Measurements from ENCODE around the gene MAT1A.
"Not testable (repeated sequence)": the region's sequence is repeated elsewhere in the genome, so short reads cannot be mapped to it uniquely, and the experiment has no call there.

The MAT1A gene

DNA sequence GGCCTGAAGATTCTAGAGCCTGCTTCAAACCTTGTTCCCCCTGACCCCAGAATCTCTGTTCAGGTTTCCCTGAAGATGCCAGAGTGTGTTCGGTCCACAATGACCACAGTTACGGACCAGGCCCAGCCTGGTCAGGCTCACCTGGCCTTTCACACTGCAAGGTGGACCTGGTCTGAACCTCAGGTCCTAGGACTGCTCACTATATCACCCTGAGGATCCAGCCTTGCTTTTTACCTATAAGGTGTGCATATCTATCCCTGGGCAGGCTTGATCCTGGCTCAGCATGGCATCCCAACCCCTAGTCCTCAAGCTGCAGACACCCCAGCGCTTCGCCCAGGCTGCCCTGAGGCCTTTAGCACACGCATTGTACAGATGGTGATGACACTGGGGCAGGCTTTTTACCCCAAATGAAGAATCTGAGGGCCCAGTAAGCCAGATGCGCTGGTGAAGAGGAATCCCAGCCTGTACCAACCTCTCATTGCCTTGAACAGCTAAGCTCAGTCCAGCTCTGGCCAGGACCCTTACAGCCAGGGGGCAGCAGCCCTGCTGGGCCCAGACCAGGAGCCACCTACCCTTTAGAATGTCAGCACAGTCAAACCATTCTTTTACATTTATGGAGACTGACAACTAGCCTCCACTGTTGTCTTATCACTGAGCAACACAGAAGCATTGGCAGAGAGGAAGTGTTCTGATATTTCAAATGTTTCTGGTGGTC lies 28.0 kb downstream of the MAT1A start:
- Histone ChIP-seq H3K27me3 (no peaks in the 10 kb centered on the region), H3K4me3 (ENCODE audit: low read depth in 1 of 2, low read length in 1 of 2) (no peak overlapping the region), H3K4me1 (ENCODE audit: control insufficient read depth in 1 of 2, insufficient read depth in 1 of 2, low read depth in 1 of 2, low read length in 1 of 2) (peaks cover 9 to 13% of the 10 kb centered on the region in 2 experiments), H3K9me3 (no peaks in the 10 kb centered on the region), H3K36me3 (no peaks in the 10 kb centered on the region), H3K27ac (no peak overlapping the region)
- TF ChIP-seq, protein P1, sequence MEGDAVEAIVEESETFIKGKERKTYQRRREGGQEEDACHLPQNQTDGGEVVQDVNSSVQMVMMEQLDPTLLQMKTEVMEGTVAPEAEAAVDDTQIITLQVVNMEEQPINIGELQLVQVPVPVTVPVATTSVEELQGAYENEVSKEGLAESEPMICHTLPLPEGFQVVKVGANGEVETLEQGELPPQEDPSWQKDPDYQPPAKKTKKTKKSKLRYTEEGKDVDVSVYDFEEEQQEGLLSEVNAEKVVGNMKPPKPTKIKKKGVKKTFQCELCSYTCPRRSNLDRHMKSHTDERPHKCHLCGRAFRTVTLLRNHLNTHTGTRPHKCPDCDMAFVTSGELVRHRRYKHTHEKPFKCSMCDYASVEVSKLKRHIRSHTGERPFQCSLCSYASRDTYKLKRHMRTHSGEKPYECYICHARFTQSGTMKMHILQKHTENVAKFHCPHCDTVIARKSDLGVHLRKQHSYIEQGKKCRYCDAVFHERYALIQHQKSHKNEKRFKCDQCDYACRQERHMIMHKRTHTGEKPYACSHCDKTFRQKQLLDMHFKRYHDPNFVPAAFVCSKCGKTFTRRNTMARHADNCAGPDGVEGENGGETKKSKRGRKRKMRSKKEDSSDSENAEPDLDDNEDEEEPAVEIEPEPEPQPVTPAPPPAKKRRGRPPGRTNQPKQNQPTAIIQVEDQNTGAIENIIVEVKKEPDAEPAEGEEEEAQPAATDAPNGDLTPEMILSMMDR (IDR thresholded peaks at IDR 0.05), result no peak

DNA sequence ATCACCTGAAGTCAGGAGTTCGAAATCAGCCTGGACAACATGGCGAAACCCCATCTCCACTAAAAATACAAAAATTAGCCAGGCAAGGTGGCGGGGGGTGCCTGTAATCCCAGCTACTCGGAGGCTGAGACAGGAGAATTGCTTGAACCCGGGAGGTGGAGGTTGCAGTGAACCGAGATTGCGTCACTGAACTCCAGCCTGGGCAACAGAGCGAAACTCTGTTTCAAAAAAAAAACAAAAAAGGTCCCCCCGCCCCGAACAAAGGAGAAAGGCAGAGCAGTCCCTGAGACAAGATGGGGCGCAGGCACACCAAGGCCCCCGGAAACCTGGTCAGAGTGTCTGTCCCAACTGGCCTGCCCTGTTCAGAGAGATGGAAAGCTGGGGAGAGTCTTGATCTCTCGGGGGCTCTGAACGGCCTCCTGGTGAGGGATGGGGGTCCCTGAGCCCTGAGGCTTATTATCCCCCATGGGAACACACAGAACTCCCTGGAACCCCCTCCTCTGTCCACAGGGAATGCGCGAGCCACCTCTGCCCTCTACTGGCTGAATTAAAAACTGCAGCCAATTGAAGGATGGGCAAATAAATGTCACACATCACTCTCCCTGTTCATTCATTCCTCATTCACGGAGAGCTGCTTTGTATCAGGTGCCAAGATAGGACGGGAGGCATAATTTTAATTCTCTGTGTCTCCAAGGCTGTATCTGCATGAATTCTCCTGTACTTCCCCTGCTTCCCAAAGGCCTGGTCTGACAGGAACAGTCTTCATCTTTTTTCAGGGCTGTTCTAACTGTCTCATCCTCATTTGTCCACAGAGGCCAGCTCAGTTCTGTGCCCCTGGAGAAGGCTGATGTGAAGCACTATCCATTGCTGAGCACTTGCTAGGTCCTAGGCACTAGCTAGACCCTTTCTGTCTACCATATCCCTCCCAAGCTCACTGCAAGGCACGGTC lies 28.9 kb downstream of the MAT1A start:
- H3K36me3 ChIP-seq, result no peaks in the 10 kb centered on the region
- no peaks in the 10 kb centered on the region for H3K27me3 ChIP-seq
- H3K9me3 ChIP-seq, result no peaks in the 10 kb centered on the region
- H3K27ac ChIP-seq, result no peak overlapping the region
- peaks cover 18 to 20% of the 10 kb centered on the region in 2 experiments for H3K4me1 ChIP-seq (ENCODE audit: control insufficient read depth in 1 of 2, insufficient read depth in 1 of 2, low read depth in 1 of 2, low read length in 1 of 2)
- TF ChIP-seq, protein P1 (IDR thresholded peaks at IDR 0.05), result peak; percentile 80
- H3K4me3 ChIP-seq (ENCODE audit: low read depth in 1 of 2, low read length in 1 of 2), result no peak overlapping the region

DNA sequence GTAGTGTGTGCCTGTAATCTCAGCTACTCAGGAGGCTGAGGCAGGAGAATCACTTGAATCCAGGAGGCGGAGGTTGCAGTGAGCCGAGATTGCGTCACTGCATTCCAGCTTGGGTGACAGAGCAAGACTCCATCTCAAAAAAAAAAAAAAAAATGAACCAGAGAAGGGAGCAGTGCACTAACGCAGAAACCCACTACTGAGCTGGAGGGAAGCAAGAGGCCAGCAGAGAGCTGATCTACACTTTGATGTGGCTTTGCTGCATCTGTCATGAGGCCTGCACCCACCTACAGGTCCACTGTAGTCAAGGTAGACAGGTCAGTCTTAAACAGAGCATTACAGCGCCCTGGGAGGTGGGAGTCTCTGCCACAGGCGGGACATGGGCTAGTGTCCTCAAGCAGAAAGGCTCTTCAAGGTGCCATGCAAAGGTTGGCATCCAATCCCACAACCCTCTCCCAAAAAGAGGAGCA lies 30.0 kb downstream of the MAT1A start:
- Histone ChIP-seq H3K36me3 (no peaks in the 10 kb centered on the region), H3K27ac (no peak overlapping the region), H3K27me3 (no peaks in the 10 kb centered on the region), H3K9me3 (no peaks in the 10 kb centered on the region), H3K4me3 (ENCODE audit: low read depth in 1 of 2, low read length in 1 of 2) (no peak overlapping the region), H3K4me1 (ENCODE audit: control insufficient read depth in 1 of 2, insufficient read depth in 1 of 2, low read depth in 1 of 2, low read length in 1 of 2) (peaks cover 22 to 23% of the 10 kb centered on the region in 2 experiments)
- TF ChIP-seq, protein P1 (IDR thresholded peaks at IDR 0.05), result no peak

DNA sequence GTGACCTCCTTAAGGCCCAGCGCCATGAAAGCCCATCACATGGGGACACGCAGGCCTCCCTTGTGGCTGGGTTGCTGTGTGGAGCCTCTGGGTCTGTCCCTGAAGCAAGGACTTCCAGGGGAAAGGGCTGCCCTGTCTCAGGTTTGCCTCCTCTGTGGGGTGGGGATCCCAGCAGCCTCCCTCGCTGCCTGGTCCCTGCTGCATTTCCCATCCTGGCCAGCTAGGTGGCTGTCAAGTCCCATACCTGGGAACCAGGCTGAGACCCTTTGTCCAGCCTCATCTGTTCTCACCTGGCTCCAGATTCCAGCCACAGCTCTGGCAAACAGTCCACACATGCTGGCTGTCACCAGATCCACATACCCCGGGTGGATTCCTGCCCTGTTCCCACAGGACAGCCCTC lies 32.7 kb downstream of the MAT1A start:
- H3K36me3 ChIP-seq; H3K27me3 ChIP-seq; H3K9me3 ChIP-seq; H3K4me3 ChIP-seq (ENCODE audit: low read depth in 1 of 2, low read length in 1 of 2): not testable (repeated sequence)
- Histone ChIP-seq H3K4me1 (ENCODE audit: control insufficient read depth in 1 of 2, insufficient read depth in 1 of 2, low read depth in 1 of 2, low read length in 1 of 2) (peaks cover 47 to 48% of the 10 kb centered on the region in 2 experiments), H3K27ac (peak overlapping the region; percentile 25)

DNA sequence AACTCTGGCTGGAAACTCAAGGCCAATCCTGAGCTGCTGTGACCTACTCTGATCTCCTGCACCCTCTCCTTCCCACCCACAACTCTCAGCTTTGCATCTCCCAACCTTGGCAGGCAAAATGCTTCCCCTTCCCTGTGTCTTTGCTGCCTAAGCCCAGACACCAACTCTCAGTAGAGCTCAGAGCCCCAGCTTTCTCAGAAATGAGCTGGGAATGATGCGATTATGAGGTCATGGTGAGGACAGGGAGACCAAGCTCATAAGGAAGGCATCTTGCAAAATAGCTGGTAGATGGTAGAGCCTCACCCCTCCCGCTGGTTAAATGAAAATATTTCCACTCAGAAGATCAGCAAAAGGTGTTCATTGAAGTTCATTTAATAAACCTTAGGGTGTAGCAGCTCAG lies 34.7 kb downstream of the MAT1A start:
- peaks cover 43 to 52% of the 10 kb centered on the region in 2 experiments for H3K4me1 ChIP-seq (ENCODE audit: control insufficient read depth in 1 of 2, insufficient read depth in 1 of 2, low read depth in 1 of 2, low read length in 1 of 2)
- H3K36me3 ChIP-seq; H3K9me3 ChIP-seq; H3K4me3 ChIP-seq (ENCODE audit: low read depth in 1 of 2, low read length in 1 of 2); H3K27me3 ChIP-seq: not testable (repeated sequence)
- H3K27ac ChIP-seq, result peak overlapping the region; percentile 84

DNA sequence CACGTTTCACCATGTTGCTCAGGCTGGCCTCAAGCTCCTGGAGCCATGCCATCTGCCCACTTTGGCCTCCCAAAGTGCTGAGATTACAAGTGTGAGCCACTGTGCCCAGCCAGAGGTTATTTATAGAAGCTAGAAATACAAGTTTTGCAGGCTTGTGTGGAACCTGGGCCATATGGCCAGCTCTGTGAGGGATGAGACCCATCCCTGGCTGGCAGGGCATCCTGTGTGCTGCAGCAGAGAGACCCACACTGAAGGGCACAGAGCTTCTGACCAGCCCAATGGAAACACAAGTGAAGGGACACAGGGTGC lies 35.5 kb downstream of the MAT1A start:
- not testable (repeated sequence) for H3K27me3 ChIP-seq, H3K36me3 ChIP-seq, H3K9me3 ChIP-seq
- Histone ChIP-seq H3K27ac (peak overlapping the region; percentile 84), H3K4me1 (ENCODE audit: control insufficient read depth in 1 of 2, insufficient read depth in 1 of 2, low read depth in 1 of 2, low read length in 1 of 2) (peaks cover 44 to 52% of the 10 kb centered on the region in 2 experiments), H3K4me3 (ENCODE audit: low read depth in 1 of 2, low read length in 1 of 2) (peak overlapping the region; percentile 26 to 41)

Data from neutrophil (primary cell).